Colonic mucosa (tissue), 4 donors: ENCODE measurements around the gene CCRL2. TPM values are rescaled to one million over a fixed set of nuclear protein-coding genes. Genes with fewer than 3 reads are reported as not detected.

Experiments used
- DNase-seq: peaks from one replicate; pipeline ENCODE4 v3.0.0-alpha.2; 2020
- H3K27ac ChIP-seq: fragments of 200-600 bp; one replicate; pipeline ENCODE4 v1.8.0; 2021
- H3K27me3 ChIP-seq: fragments of 200-600 bp; one replicate; pipeline ENCODE4 v1.8.0; 2021
- H3K36me3 ChIP-seq: fragments of 200-600 bp; one replicate; pipeline ENCODE4 v1.8.0; 2021
- H3K4me1 ChIP-seq: fragments of 200-600 bp; one replicate; pipeline ENCODE4 v1.8.0; 2021; ENCODE audit warnings: mild to moderate bottlenecking
- H3K4me3 ChIP-seq: fragments of 200-600 bp; one replicate; pipeline ENCODE4 v1.8.0; 2021
- H3K9ac ChIP-seq, 2 donors: one replicate each; pipeline ENCODE4 v1.7.0; 2013; ENCODE audit warnings: control low read depth in 2 of 2, low read depth in 2 of 2, low read length in 2 of 2
- H3K9me3 ChIP-seq: fragments of 200-600 bp; one replicate; pipeline ENCODE4 v1.8.0; 2021
- CTCF ChIP-seq: fragments of 200-600 bp; IDR thresholded peaks from one replicate; pipeline ENCODE4 v1.8.0; 2022; ENCODE audit warnings: antibody characterized with exemption, mild to moderate bottlenecking
- intact Hi-C: fragments of 100-400 bp; cut with DNase I; formaldehyde crosslinking; loops from one replicate; pipeline ENCODE4 v1.14.1; 2022
- total RNA-seq, 2 donors: library from RNA; stranded (reverse); fragmentation: NEBNext Ultra II Directional in 1 of 2; extraction: Animal tissue kit (Norgen Biotek cat#: 25700) in 1 of 2; gene quantifications; one replicate each; pipeline ENCODE4 v1.2.1, GENCODE V29; 2021
- donor health status: healthy.
- donor health status: DM: no; HTN: no; CAD: no.
- donor health status: DM: no; HTN: no; CAD: no.

The CCRL2 gene
- total RNA-seq, 2 donors from 2014 or later = 10.9 to 17.6 TPM

GRCh38 chr3:46361408-46362283 is 45.4 kb upstream of the CCRL2 start:
- H3K9me3 ChIP-seq = no peaks in the 10 kb centered on the region
- H3K27me3 ChIP-seq = no peaks in the 10 kb centered on the region
- no peak for TF ChIP-seq CTCF
- no peak overlapping the region for H3K27ac ChIP-seq
- intact Hi-C loops = no loop called here
- H3K4me1 ChIP-seq = no peaks in the 10 kb centered on the region
- H3K9ac ChIP-seq = no peak overlapping the region
- no peaks in the 10 kb centered on the region for H3K36me3 ChIP-seq
- no peak overlapping the region for H3K4me3 ChIP-seq
- no peak for DNase-seq

GRCh38 chr3:46365041-46365440 is 42.0 kb upstream of the CCRL2 start:
- TF ChIP-seq CTCF = no peak
- no peak overlapping the region for H3K4me3 ChIP-seq
- H3K36me3 ChIP-seq = no peaks in the 10 kb centered on the region
- H3K9me3 ChIP-seq = no peaks in the 10 kb centered on the region
- no peak overlapping the region for H3K9ac ChIP-seq
- no peak overlapping the region for H3K27ac ChIP-seq
- intact Hi-C loops = no loop called here
- no peaks in the 10 kb centered on the region for H3K27me3 ChIP-seq
- no peak for DNase-seq
- no peaks in the 10 kb centered on the region for H3K4me1 ChIP-seq

DNA sequence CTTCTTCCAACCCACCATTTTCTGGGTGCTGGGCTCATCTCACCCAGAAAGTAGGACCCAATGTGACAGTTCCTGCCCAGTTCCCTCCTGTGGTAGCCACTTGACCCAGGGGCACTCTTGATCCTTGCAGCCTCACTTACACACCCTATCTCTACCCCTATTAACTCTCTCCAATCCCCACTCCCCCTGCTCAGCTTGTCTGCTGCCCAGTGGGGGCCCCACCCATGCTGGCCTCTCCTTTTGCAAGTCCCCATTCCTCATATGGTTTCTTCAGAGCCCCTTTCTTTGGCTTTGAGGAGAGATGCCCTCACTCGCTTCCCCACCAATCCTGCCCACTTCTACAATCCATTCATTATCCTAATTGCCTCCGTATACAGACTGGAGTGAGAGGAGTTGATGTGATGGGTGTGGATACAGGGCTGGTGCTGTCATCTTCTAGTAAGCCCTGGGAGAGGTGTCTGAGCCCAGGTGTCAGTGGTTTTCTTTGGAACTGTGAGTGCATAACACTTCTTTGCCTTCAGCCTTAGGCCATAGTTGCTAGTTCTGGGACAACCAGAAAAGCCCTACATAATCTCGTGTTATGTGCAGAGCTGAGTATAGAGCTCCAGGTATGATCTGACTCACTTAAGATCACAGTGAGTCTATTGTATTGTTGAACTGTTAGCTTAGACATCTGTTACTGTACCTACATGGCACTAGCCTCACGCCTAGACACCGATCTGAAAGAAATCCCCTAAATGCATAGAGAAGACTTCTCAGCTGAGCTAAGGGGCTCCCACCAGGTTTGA is 41.1 kb upstream of the CCRL2 start:
- no peak overlapping the region for H3K9ac ChIP-seq
- no peaks in the 10 kb centered on the region for H3K27me3 ChIP-seq
- intact Hi-C loops = no loop called here
- no peak overlapping the region for H3K4me3 ChIP-seq
- H3K27ac ChIP-seq = no peak overlapping the region
- H3K36me3 ChIP-seq = no peaks in the 10 kb centered on the region
- no peak for DNase-seq
- no peak for TF ChIP-seq CTCF
- no peaks in the 10 kb centered on the region for H3K9me3 ChIP-seq
- no peaks in the 10 kb centered on the region for H3K4me1 ChIP-seq

DNA sequence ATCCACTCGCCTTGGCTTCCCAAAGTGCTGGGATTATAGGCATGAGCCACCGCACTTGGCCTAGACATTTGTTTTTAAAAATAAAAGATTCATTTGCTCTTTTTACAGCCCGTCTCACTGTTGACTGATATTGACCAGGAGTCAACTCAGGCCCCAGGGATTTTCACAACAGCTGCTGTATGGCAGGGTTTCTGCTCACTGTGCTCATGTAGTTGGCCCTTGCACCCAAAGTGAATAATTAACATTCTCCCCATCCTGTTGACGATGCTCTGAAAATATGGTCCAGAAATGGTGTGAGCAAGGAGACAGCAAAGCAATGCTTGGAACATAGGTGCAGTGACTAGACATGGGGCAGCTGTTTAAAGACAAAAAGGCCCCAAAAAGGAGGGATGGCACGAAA is 39.2 kb upstream of the CCRL2 start:
- H3K9me3 ChIP-seq = no peaks in the 10 kb centered on the region
- no peak for DNase-seq
- no peak overlapping the region for H3K4me3 ChIP-seq
- H3K4me1 ChIP-seq = no peaks in the 10 kb centered on the region
- no peak for TF ChIP-seq CTCF
- intact Hi-C loops = no loop called here
- H3K27ac ChIP-seq = no peak overlapping the region
- H3K36me3 ChIP-seq = no peaks in the 10 kb centered on the region
- no peaks in the 10 kb centered on the region for H3K27me3 ChIP-seq
- H3K9ac ChIP-seq = no peak overlapping the region

DNA sequence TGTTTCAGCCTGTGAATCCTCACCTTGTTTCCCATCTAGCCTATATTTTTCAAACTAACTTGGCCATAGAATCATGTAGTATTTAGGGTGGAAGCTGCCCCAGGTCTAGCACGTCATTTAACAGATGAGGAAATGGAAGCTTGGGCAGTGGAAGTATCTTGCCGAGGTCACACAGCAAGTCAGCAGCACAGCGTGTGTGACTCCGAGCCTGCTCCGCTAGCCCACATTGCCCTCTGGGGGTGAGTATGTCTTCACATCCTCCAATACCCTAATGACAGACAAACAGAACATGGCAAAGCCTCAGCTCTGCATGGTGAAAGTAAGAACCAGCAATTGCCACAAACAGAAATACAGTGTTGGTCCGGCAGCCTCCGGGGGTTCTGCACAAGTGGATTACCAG is 38.5 kb upstream of the CCRL2 start:
- intact Hi-C loops = no loop called here
- Histone ChIP-seq H3K27ac (no peak overlapping the region), H3K4me3 (no peak overlapping the region), H3K9ac (no peak overlapping the region), H3K9me3 (no peaks in the 10 kb centered on the region), H3K27me3 (no peaks in the 10 kb centered on the region), H3K36me3 (no peaks in the 10 kb centered on the region), H3K4me1 (no peaks in the 10 kb centered on the region)
- TF ChIP-seq CTCF = no peak
- peak; percentile 47 for DNase-seq
